Myocyte (in vitro differentiated cells): ENCODE measurements around the gene TUBB2B. TPM values are rescaled to one million over a fixed set of nuclear protein-coding genes. Genes with fewer than 3 reads are reported as not detected.

Source experiments
- DNase-seq: peaks from one replicate; pipeline ENCODE4 v3.0.0-alpha.2; 2012; ENCODE audit warnings: low read depth
- polyA plus RNA-seq: library from polyadenylated mRNA; unstranded; fragments of >200 nt; gene quantifications from one replicate; pipeline ENCODE4 v1.2.1, GENCODE V29; 2012; ENCODE audit warnings: missing spikeins
- total RNA-seq: library from RNA; depleted of rRNA; stranded (reverse); fragments of >200 nt; gene quantifications from 2 replicates; pipeline ENCODE4 v1.2.3, GENCODE V29; 2014

The TUBB2B gene
- total RNA-seq = 112 and 114 TPM in 2 replicates
- polyA plus RNA-seq = 71.2 TPM

GRCh38 chr6:3227363-3228045 lies at the start of gene TUBB2B:
TSS of gene TUBB2B (minus strand) at chr6:3227653. CDS start at chr6:3227543, 110 bp downstream.
- DNase-seq = peak; percentile 76

DNA sequence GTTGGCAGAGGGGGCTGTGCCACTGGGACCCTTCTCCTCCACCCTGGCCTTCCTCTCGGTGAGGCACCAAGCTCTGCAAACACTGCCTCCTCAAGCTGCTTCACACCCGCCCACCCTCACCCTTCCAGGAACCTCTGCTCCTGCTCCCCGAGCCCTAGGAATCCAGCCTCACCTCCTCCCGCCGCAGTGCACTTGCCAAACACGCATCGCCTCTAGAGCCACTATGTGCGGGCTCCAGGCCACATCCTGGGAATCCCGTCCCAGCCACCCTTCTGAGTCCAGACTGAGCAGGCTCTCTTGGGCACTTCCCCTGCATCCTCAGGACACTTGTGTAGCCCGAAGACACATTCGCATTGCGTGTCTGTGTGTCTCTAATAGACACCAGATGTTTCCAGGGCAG lies 49.8 kb upstream of the TUBB2B start:
- no peak for DNase-seq

DNA sequence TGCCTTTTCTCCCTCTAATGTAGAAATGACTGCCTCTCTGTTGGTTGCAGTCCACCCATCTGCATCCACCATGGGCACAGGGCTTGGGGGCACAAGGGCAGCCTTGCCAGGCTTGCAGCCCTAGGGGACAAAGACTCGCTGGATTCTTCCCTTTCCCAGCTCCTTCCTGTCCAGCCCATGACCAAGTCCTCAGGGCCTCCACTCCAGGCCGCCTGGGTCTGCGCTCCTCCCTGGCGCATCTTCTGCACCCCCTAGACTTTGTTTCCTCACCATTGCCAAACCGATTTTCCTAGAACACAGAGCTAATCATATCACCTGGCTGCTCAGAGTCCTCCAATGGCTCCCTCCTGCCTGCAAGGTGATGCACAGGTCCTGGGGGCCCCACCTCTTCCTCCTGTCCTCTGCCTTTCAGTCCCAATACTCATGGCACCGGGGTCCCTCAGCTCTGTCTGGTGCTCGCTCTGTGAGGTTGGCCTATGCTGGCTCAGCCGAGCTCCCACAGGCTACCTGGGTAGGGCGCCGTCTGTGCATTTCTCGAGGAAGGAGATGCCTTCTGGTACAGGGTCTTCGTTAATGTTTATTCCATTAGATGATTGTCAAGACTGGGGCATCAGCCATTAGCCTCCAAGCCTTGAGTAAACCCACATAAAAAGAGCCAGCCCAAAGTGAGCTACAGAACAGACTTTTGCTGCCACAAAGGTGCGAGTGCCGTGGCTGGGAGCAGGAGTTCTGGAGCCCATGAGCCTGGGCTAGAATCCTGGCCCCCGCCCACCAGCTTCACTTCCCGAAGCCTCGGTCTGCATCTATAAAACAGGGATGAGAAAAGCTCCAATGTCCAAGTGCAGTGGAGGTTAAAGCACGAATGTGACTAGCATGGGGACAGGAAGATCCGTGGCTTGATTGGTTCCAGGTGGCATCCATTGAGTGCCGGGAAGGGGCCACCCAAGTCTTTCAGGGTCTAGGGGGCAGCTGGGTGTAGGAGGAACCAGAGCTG lies 49.0 kb upstream of the TUBB2B start:
- no peak for DNase-seq

DNA sequence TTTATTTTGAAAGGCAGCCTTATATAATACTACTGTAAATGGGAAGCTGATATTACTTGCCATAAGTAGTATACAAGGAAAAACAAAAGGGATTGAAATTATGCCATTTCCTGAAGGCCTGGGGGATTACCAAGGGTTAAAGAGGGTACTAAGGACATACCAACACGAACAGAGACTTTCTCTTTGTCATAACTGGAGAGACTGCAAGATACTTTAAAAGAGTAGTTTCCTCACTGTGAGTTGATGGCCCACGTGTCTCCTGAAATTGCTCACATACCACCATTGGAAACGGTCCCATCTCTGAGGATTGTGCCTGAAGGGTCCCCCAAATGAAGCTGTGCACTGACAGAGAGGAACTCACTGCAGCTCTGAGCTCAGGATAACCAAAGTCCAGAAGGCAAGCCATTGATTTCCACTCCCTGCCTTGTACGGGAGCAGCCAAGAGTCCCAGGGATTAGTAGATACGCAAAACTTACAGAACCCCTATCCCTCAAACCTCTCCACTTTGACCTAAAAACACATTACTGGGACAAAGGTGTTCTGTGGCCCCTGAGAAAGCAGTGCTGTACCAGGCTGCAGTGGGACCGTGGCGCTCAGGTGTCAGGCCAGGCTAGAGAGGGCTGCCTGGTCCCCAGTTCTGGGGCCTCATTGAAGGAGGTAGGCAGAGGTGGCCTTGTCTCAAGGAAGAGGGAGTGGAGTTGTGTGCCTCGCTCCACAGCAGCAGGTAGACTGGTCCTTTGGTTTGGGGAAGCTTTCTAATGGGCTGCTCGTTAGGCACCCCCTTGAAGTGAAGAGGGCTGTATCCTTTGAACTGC lies 46.5 kb upstream of the TUBB2B start:
- no peak for DNase-seq

- DNase-seq = no peak
Measured at GRCh38 chr6:3272911-3273547, 45.6 kb upstream of the TUBB2B start.

- no peak for DNase-seq
Measured at GRCh38 chr6:3271756-3272155, 44.3 kb upstream of the TUBB2B start.

DNA sequence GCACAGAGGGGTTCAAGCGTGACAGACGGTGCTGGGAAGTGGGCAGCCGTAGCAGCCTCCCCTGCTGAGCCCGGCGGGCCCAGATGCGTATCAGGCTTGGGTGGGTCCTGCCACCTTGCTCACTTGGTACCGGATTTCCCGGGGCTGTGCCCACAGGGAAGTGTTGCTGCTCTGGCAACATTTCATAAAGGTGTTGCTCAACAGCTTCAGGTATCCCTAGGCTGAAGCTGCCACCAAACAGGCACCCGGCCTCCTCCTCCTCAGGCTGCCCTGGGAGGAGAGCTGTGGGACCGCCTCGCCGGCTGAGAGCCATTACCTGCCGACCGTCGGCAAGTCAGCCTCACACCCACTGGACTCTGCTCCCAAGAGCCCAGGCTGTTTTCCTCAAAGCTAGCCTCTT lies 42.8 kb upstream of the TUBB2B start:
- DNase-seq = no peak

DNA sequence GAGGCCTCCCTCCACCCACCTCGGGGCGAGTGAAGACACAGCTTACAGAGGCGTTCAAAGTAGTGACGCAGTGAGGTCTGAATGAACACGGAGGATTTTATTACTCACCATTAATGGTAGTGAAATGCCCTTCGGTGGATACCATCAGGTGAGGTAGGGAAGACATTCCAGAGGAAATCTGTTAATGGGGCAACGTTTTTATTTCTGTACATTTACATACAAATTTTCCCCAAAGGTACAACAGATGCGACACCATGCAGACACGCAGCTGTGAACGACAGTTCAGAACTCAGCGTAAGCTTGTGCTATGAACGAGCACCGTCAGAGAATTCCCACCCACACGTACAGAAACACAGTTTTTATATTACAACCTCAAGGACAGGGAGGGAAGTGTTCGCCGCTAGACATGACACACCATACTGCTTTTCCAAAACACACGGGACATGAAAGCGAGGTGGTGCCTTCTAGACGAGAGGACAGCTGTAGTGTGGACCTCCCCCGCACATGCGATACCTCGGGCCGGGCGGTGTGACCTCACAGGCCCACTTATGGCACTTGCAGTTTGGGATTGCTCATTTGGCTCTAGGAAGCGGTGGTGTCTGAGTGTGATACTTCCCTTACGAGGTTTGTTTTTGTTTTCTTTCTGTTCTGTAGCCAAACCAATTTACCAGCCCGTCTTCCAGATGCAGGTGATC lies 42.0 kb upstream of the TUBB2B start:
- no peak for DNase-seq

- DNase-seq = no peak
Measured at GRCh38 chr6:3268680-3269079, 41.2 kb upstream of the TUBB2B start.

GRCh38 chr6:3267162-3267561 lies 39.7 kb upstream of the TUBB2B start:
- DNase-seq = peak; percentile 66

- no peak for DNase-seq
Measured at GRCh38 chr6:3266170-3266569, 38.7 kb upstream of the TUBB2B start.

- DNase-seq = no peak
Measured at GRCh38 chr6:3265671-3266070, 38.2 kb upstream of the TUBB2B start.

GRCh38 chr6:3264356-3264755 lies 36.9 kb upstream of the TUBB2B start:
- DNase-seq = no peak

DNA sequence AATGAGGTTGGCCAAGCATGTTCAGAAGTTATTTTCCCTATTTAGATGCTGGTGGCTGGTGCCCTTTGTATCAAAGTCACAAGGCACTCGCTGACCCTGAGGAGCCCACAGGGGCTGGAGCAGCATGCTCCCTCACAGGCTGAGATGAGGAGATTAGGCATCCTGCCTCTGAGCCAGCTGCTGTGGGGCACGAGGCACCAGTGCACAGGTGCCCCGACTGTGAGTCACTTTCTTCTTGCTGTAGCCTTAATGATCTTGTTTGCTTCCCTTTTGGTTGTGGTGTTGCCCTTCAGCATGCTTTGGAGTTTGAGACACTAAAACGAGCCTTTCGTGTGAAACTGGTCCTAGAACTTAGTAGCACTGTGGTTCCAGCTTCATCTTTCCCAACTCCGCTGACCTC lies 35.6 kb upstream of the TUBB2B start:
- DNase-seq = peak; percentile 93

GRCh38 chr6:3261921-3262320 lies 34.5 kb upstream of the TUBB2B start:
- no peak for DNase-seq

GRCh38 chr6:3261518-3261820 lies 34.0 kb upstream of the TUBB2B start:
- DNase-seq = no peak

DNA sequence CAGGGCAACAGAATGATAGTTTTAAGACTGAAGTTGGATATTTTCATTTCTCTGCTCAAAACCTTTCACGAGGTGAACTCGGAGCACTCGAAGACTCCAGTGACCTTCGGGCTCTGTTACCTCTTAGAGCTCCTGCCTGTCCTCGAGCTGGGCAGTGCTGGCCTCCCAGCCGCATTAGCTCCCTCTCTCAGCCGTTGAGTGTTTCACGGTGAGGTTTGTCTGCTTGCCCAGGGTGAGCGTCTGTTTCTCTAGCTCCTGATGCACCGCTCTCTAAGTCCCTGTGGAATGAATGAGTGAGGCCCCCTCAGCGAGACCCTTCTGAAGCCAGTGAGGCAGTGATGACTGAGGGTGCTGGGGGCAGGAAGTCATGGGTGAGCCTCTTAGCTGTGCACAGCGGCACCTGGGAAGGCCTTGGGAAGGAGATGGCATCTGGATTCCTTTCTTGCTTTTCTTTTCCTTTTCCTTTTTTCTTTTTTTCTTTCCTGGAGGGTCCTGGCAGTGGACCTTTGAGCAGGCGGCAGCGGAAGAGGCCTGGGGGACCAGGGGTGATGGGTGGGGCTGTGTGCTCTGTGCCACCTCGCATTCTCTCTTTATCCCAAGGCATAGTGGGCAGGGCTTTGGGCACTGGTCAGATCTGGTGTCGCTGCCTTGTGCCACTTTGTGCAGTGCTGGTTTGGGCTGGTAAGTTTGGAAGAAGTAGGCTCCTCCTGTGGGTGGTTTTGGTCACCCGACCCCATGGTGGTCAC lies 33.5 kb upstream of the TUBB2B start:
- DNase-seq = peak; percentile 68

- DNase-seq = no peak
Measured at GRCh38 chr6:3260296-3260695, 32.8 kb upstream of the TUBB2B start.

GRCh38 chr6:3259491-3259958 lies 32.1 kb upstream of the TUBB2B start:
- DNase-seq = peak; percentile 56
